Transverse colon (tissue), 4 donors: ENCODE measurements around the gene UQCC5.

Experiments
- CTCF ChIP-seq, 5 experiments: fragments of 200-600 bp in 3 of 5; fragments of 450-650 bp in 2 of 5; sonication (generic) in 3 of 5; IDR thresholded peaks; 1 replicate in 2 of 5; 2 replicates in 3 of 5; pipeline ENCODE4 v1.5.1; 2016 to 2017; ENCODE audit warnings: antibody characterized with exemption in 5 of 5, inconsistent platforms in 3 of 5, mild to moderate bottlenecking in 2 of 5, moderate library complexity in 1 of 5
- EP300 ChIP-seq: sonication (generic); formaldehyde crosslinking; IDR thresholded peaks from one replicate; pipeline ENCODE4 v1.6.1; 2017; ENCODE audit warnings: antibody characterized with exemption, low read depth
- POLR2A ChIP-seq: fragments of 450-650 bp; IDR thresholded peaks from one replicate; pipeline ENCODE4 v1.6.1; 2016; ENCODE audit warnings: antibody characterized with exemption, mild to moderate bottlenecking, moderate library complexity
- POLR2AphosphoS5 ChIP-seq, 3 donors: sonication (generic); formaldehyde crosslinking; IDR thresholded peaks; one replicate each; pipeline ENCODE4 v1.6.1; 2016; ENCODE audit warnings: antibody characterized with exemption in 3 of 3

GRCh38 chr3:52536112-52536368, 365 bp upstream of the UQCC5 start:
- TF ChIP-seq CTCF (IDR thresholded peaks at IDR 0.05): no peak
- no peak for TF ChIP-seq POLR2A
- no peak for TF ChIP-seq POLR2AphosphoS5 (IDR thresholded peaks at IDR 0.05)
- no peak for TF ChIP-seq EP300
